GM11168 (cell line): ENCODE data around the gene GM2A.
"Not testable (repeated sequence)": the region's sequence is repeated elsewhere in the genome, so short reads cannot be mapped to it uniquely, and the experiment has no call there.

Source experiments
- in situ Hi-C: fragments of 300-500 bp; cut with MboI; formaldehyde crosslinking; loops from one replicate; pipeline ENCODE4 v1.12.0; 2022; ENCODE audit warnings: low sequenced_read_pairs; ENCODE audit not compliant: unreplicated experiment

Gene GM2A

GRCh38 chr5:151283120-151283825, 30.3 kb downstream of the GM2A start:
- in situ Hi-C loops, result no loop called here

GRCh38 chr5:151284392-151284967, 31.5 kb downstream of the GM2A start:
- in situ Hi-C loops, result no loop called here

- in situ Hi-C loops, result no loop called here
Observed at GRCh38 chr5:151285683-151286082, 32.7 kb downstream of the GM2A start.

- in situ Hi-C loops, result no loop called here
Observed at GRCh38 chr5:151286246-151286645, 33.3 kb downstream of the GM2A start.

- in situ Hi-C loops, result no loop called here
Observed at GRCh38 chr5:151288180-151288579, 35.2 kb downstream of the GM2A start.

- in situ Hi-C loops, result no loop called here
Observed at GRCh38 chr5:151293624-151294023, 40.6 kb downstream of the GM2A start.

- in situ Hi-C loops, result no loop called here
Observed at GRCh38 chr5:151295138-151295537, 42.2 kb downstream of the GM2A start.

GRCh38 chr5:151295791-151296477, 42.9 kb downstream of the GM2A start:
- in situ Hi-C loops, result no loop called here

GRCh38 chr5:151296478-151296830, 43.5 kb downstream of the GM2A start:
- in situ Hi-C loops, result no loop called here

- in situ Hi-C loops, result no loop called here
Observed at GRCh38 chr5:151296974-151297373, 44.0 kb downstream of the GM2A start.

- in situ Hi-C loops, result no loop called here
Observed at GRCh38 chr5:151298063-151298855, 45.3 kb downstream of the GM2A start.

- in situ Hi-C loops, result no loop called here
Observed at GRCh38 chr5:151303666-151304065, 50.7 kb downstream of the GM2A start, which contains the start of gene SLC36A3. SLC36A3 (minus strand) TSS chr5:151303766; CDS start chr5:151303354, 412 bp downstream.

GRCh38 chr5:151309266-151309665, 56.3 kb downstream of the GM2A start:
- in situ Hi-C loops, result not testable (repeated sequence)

GRCh38 chr5:151309821-151310220, 56.8 kb downstream of the GM2A start:
- in situ Hi-C loops, result not testable (repeated sequence)

- in situ Hi-C loops, result no loop called here
Observed at GRCh38 chr5:151310932-151311331, 57.9 kb downstream of the GM2A start.

GRCh38 chr5:151312756-151313324, 59.9 kb downstream of the GM2A start:
- in situ Hi-C loops, result no loop called here

- in situ Hi-C loops, result no loop called here
Observed at GRCh38 chr5:151313357-151313756, 60.4 kb downstream of the GM2A start.

GRCh38 chr5:151315998-151316597, 63.1 kb downstream of the GM2A start:
- in situ Hi-C loops, result no loop called here

- in situ Hi-C loops, result no loop called here
Observed at GRCh38 chr5:151317871-151318270, 64.9 kb downstream of the GM2A start.
